Esophagus muscularis mucosa (tissue), 4 donors: ENCODE measurements around the gene TFF1. TPM values are rescaled to one million over a fixed set of nuclear protein-coding genes. Genes with fewer than 3 reads are reported as not detected.

Experiments used
- DNase-seq: peaks from one replicate; pipeline ENCODE4 v3.0.0-alpha.2; 2017; ENCODE audit errors: extremely low spot score
- H3K27ac ChIP-seq, 4 donors: fragments of 200-600 bp; sonication (generic); replicated peaks in 1 of 4; 1 replicate in 3 of 4; 2 replicates in 1 of 4; pipeline ENCODE4 v1.5.1; 2016 to 2019; ENCODE audit warnings: mild to moderate bottlenecking in 1 of 4
- H3K27me3 ChIP-seq, 4 donors: fragments of 200-600 bp; sonication (generic); one replicate each; pipeline versions ENCODE4 v1.5.1 to v1.6.0; 2016 to 2019
- H3K36me3 ChIP-seq, 4 donors: fragments of 200-600 bp; sonication (generic); one replicate each; pipeline ENCODE4 v1.5.1; 2016 to 2019
- H3K4me1 ChIP-seq, 4 donors: fragments of 200-600 bp; sonication (generic); one replicate each; pipeline ENCODE4 v1.5.1; 2016 to 2019
- H3K4me3 ChIP-seq, 4 donors: fragments of 200-600 bp; sonication (generic); 1 replicate in 2 of 4; 2 replicates in 2 of 4; pipeline ENCODE4 v1.5.1; 2016 to 2019; ENCODE audit warnings: mild to moderate bottlenecking in 4 of 4, moderate library complexity in 1 of 4
- H3K9me3 ChIP-seq, 4 donors: fragments of 200-600 bp; sonication (generic); 1 replicate in 3 of 4; 2 replicates in 1 of 4; pipeline ENCODE4 v1.5.1; 2016 to 2019
- CTCF ChIP-seq, 3 experiments: fragments of 200-600 bp in 2 of 3; fragments of 450-650 bp in 1 of 3; sonication (generic) in 2 of 3; IDR thresholded peaks; one replicate each; pipeline ENCODE4 v1.5.1; 2017 to 2019; ENCODE audit warnings: antibody characterized with exemption in 3 of 3, mild to moderate bottlenecking in 2 of 3, moderate library complexity in 1 of 3
- EP300 ChIP-seq: sonication (generic); formaldehyde crosslinking; IDR thresholded peaks from one replicate; pipeline ENCODE4 v1.6.1; 2017; ENCODE audit warnings: antibody characterized with exemption
- POLR2A ChIP-seq: fragments of 450-650 bp; IDR thresholded peaks from one replicate; pipeline ENCODE4 v1.6.1; 2017; ENCODE audit warnings: antibody characterized with exemption, moderate library complexity, mild to moderate bottlenecking, low read depth
- POLR2AphosphoS5 ChIP-seq, 2 donors: sonication (generic); formaldehyde crosslinking; IDR thresholded peaks; one replicate each; pipeline ENCODE4 v1.6.1; 2017; ENCODE audit warnings: antibody characterized with exemption in 2 of 2
- WGBS: methylation state at CpG from one replicate; pipeline ENCODE4 v1.1.5; 2018; 5-methylcytosine and 5-hydroxymethylcytosine counted together
- intact Hi-C: fragments of 100-400 bp; cut with DNase I; formaldehyde crosslinking; loops from one replicate; pipeline ENCODE4 v1.15.1; 2023
- total RNA-seq, 4 donors: library from RNA; depleted of rRNA; stranded (reverse); fragments of >200 nt; gene quantifications; one replicate each; pipeline versions ENCODE4 v1.1.0 to v1.2.1, GENCODE V29; 2016

TFF1 gene
- total RNA-seq, 4 donors from 2014 or later = not detected

GRCh38 chr21:42379426-42380215 is 13.3 kb upstream of the TFF1 start:
- no peak for DNase-seq
- intact Hi-C loops = no loop called here
- no peaks in the 10 kb centered on the region for H3K4me1 ChIP-seq
- H3K9me3 ChIP-seq = peaks cover 0 to 13% (median 9%) of the 10 kb centered on the region in 4 donors
- H3K27me3 ChIP-seq = peaks cover 0 to 37% (median 0%) of the 10 kb centered on the region in 4 donors
- H3K4me3 ChIP-seq = no peak overlapping the region
- H3K27ac ChIP-seq = no peak overlapping the region
- 75% methylated on average over 13 of the region's 17 CpGs for WGBS
- TF ChIP-seq EP300 (no peak), POLR2A (no peak), POLR2AphosphoS5 (IDR thresholded peaks at IDR 0.05) (no peak)
- H3K36me3 ChIP-seq = no peaks in the 10 kb centered on the region

GRCh38 chr21:42378418-42378817 is 12.1 kb upstream of the TFF1 start:
- Histone ChIP-seq H3K27ac (no peak overlapping the region), H3K27me3 (peaks cover 0 to 41% (median 0%) of the 10 kb centered on the region in 4 donors), H3K36me3 (no peaks in the 10 kb centered on the region), H3K4me1 (no peaks in the 10 kb centered on the region), H3K4me3 (no peak overlapping the region), H3K9me3 (peaks cover 0 to 13% (median 9%) of the 10 kb centered on the region in 4 donors)
- no peak for DNase-seq
- WGBS = 74% methylated on average over 8 of the region's 8 CpGs
- intact Hi-C loops = no loop called here
- TF ChIP-seq CTCF (IDR thresholded peaks at IDR 0.05) (no peak), EP300 (no peak), POLR2A (no peak), POLR2AphosphoS5 (IDR thresholded peaks at IDR 0.05) (no peak)

GRCh38 chr21:42377951-42378340 is 11.6 kb upstream of the TFF1 start:
- WGBS = 90% methylated on average over 5 of the region's 5 CpGs
- intact Hi-C loops = no loop called here
- Histone ChIP-seq H3K4me1 (no peaks in the 10 kb centered on the region), H3K9me3 (peaks cover 0 to 13% (median 9%) of the 10 kb centered on the region in 4 donors), H3K36me3 (no peaks in the 10 kb centered on the region), H3K4me3 (no peak overlapping the region), H3K27me3 (peaks cover 0 to 41% (median 0%) of the 10 kb centered on the region in 4 donors), H3K27ac (no peak overlapping the region)
- TF ChIP-seq POLR2AphosphoS5 (IDR thresholded peaks at IDR 0.05) (no peak), EP300 (no peak), CTCF (IDR thresholded peaks at IDR 0.05) (no peak), POLR2A (no peak)
- DNase-seq = no peak

- WGBS = 89% methylated on average over 15 of the region's 24 CpGs
- H3K36me3 ChIP-seq = no peaks in the 10 kb centered on the region
- H3K4me3 ChIP-seq = no peak overlapping the region
- H3K27me3 ChIP-seq = peaks cover 0 to 40% (median 0%) of the 10 kb centered on the region in 4 donors
- H3K9me3 ChIP-seq = peaks cover 0 to 11% (median 8%) of the 10 kb centered on the region in 4 donors
- intact Hi-C loops = no loop called here
- H3K27ac ChIP-seq = no peak overlapping the region
- TF ChIP-seq POLR2AphosphoS5 (IDR thresholded peaks at IDR 0.05) = no peak
- no peaks in the 10 kb centered on the region for H3K4me1 ChIP-seq
- no peak for DNase-seq
Observed at GRCh38 chr21:42377211-42377950, 11.0 kb upstream of the TFF1 start.

- intact Hi-C loops = no loop called here
- no peak for DNase-seq
- WGBS = 80% methylated on average over 29 of the region's 32 CpGs
Observed at GRCh38 chr21:42376338-42376982, 10.1 kb upstream of the TFF1 start.

More at GRCh38 chr21:42376338-42376982, 10.1 kb upstream of the TFF1 start:
- Histone ChIP-seq H3K27me3 (peaks cover 0 to 40% (median 0%) of the 10 kb centered on the region in 4 donors), H3K27ac (no peak overlapping the region), H3K4me3 (no peak overlapping the region), H3K9me3 (peaks cover 0 to 2% (median 0%) of the 10 kb centered on the region in 4 donors), H3K4me1 (no peaks in the 10 kb centered on the region), H3K36me3 (no peaks in the 10 kb centered on the region)
- TF ChIP-seq CTCF (IDR thresholded peaks at IDR 0.05) (no peak), POLR2AphosphoS5 (IDR thresholded peaks at IDR 0.05) (no peak), EP300 (no peak), POLR2A (no peak)
